ENCODE data around the gene GRIN2A. TPM values are rescaled to one million over a fixed set of nuclear protein-coding genes. Genes with fewer than 3 reads are reported as not detected.

GRIN2A gene
- total and polyA plus RNA-seq, 2 donors (not counting 3 experiments of a cell fraction or from before 2014, with no cell fraction given) = not detected

DNA sequence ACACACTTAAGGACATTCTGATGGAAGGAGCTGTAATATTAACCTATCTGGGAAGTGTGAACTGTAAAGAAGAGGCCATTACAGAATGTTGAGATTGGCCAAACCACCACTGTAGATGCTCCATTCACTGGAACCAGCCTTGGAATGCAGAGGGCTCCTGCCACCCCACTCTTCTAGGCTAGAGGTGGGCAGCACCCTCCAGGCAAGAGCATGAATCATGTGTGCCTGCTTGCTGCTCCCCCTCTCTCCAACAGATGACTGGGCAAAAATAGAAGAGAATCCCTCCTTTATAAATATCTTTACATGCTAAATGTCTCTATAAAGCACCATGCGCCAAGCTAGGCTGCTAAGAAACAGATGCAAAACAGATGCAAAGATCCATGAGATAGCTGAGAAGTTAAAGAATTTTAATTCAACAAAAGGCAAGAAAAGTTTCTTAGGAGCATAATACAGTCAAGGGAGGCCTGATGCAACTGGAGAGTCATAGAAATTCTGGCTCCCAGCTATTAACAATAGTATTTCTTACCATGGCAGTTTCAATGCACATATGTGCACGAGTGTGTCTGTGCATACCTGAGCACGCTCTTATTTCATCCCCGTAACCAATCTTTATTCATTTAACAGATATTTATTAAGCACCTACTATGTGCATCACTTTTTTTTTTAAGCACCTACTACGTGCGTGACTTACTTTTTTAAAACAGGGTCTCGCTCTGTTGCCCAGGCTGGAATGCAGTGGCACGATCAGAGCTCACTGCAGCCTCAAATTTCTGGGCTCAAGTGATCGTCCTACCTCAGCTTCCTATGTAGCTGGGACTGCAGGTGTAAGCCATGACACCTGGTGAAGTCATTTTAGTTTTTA, 53.6 kb downstream of the GRIN2A start:
- H2AFZ ChIP-seq (ENCODE audit: low read depth, low read length) = no peak overlapping the region
- no peaks in the 10 kb centered on the region for H3K27me3 ChIP-seq (ENCODE audit: control insufficient read depth in 2 of 2, insufficient read depth in 2 of 2, low read length in 2 of 2)
- no TSS peak for BruUV-seq (replicated peaks)
- H3K9ac ChIP-seq (replicated peaks; ENCODE audit: extremely low read depth, insufficient read depth, low read length) = no peak overlapping the region
- no peaks in the 10 kb centered on the region for H3K36me3 ChIP-seq (ENCODE audit: control insufficient read depth in 2 of 2, extremely low read depth in 1 of 2, insufficient read depth in 2 of 2, low read length in 2 of 2)
- no peaks in the 10 kb centered on the region for H3K9me1 ChIP-seq (replicated peaks; ENCODE audit: control insufficient read depth, extremely low read depth, insufficient read depth, low read length)
- H3K4me3 ChIP-seq (replicated peaks in 1 of 3; ENCODE audit: insufficient read depth in 1 of 3, low read depth in 1 of 3, low read length in 3 of 3) = no peak overlapping the region
- no peak for FAIRE-seq
- H3K4me2 ChIP-seq (ENCODE audit: insufficient read depth, low read length) = no peak overlapping the region
- H3K79me2 ChIP-seq (ENCODE audit: control insufficient read depth, insufficient read depth, low read length) = no peaks in the 10 kb centered on the region
- CTCF ChIA-PET = no interaction called here
- H3K27ac ChIP-seq (ENCODE audit: insufficient read depth, low read depth, low read length) = no peak overlapping the region
- dilution Hi-C loops (cut with MboI; ENCODE audit: extremely low pct_ligation_motif_present, low sequenced_read_pairs) = no loop called here
- H3K4me1 ChIP-seq (ENCODE audit: control insufficient read depth, extremely low read depth, insufficient read depth, low read length) = no peaks in the 10 kb centered on the region
- intact Hi-C loops (cut with micrococcal nuclease) = no loop called here
- TF ChIP-seq POLR2A (IDR thresholded peaks at IDR 0.05; ENCODE audit: low read depth, low read length) (no peak), MYC (IDR thresholded peaks at IDR 0.05; ENCODE audit: low read depth, low read length) (no peak), GATA2 (IDR thresholded peaks at IDR 0.05; ENCODE audit: insufficient read depth, insufficient read length, low read depth, low read length) (no peak), FOS (IDR thresholded peaks at IDR 0.05; ENCODE audit: borderline replicate concordance, insufficient read depth, low read length) (no peak), POLR2AphosphoS5 (IDR thresholded peaks at IDR 0.05; ENCODE audit: insufficient read depth, low read depth, low read length) (no peak), JUN (IDR thresholded peaks at IDR 0.05; ENCODE audit: borderline replicate concordance, insufficient read depth, insufficient read length, low read depth) (no peak), EZH2 (IDR thresholded peaks at IDR 0.05; ENCODE audit: borderline replicate concordance, low read depth, low read length, severe bottlenecking) (no peak)
- TF ChIP-seq, protein P1, sequence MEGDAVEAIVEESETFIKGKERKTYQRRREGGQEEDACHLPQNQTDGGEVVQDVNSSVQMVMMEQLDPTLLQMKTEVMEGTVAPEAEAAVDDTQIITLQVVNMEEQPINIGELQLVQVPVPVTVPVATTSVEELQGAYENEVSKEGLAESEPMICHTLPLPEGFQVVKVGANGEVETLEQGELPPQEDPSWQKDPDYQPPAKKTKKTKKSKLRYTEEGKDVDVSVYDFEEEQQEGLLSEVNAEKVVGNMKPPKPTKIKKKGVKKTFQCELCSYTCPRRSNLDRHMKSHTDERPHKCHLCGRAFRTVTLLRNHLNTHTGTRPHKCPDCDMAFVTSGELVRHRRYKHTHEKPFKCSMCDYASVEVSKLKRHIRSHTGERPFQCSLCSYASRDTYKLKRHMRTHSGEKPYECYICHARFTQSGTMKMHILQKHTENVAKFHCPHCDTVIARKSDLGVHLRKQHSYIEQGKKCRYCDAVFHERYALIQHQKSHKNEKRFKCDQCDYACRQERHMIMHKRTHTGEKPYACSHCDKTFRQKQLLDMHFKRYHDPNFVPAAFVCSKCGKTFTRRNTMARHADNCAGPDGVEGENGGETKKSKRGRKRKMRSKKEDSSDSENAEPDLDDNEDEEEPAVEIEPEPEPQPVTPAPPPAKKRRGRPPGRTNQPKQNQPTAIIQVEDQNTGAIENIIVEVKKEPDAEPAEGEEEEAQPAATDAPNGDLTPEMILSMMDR (IDR thresholded peaks at IDR 0.05; ENCODE audit: extremely low read depth in 1 of 2, insufficient read depth in 1 of 2, low read depth in 1 of 2, low read length in 2 of 2) = no peak
- TF ChIP-seq, protein P2, sequence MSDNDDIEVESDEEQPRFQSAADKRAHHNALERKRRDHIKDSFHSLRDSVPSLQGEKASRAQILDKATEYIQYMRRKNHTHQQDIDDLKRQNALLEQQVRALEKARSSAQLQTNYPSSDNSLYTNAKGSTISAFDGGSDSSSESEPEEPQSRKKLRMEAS (IDR thresholded peaks at IDR 0.05; ENCODE audit: insufficient read depth, insufficient read length) = no peak
- no peaks in the 10 kb centered on the region for H4K20me1 ChIP-seq (replicated peaks; ENCODE audit: control insufficient read depth, extremely low read depth, insufficient read depth, low read length)
- no peak for DNase-seq (ENCODE audit: low read depth, low spot score)
- H3K9me3 ChIP-seq (replicated peaks; ENCODE audit: control insufficient read depth, insufficient read depth, low read length) = peaks cover 6% of the 10 kb centered on the region
- POLR2A ChIA-PET = no interaction called here
